RWPE1 (cell line): ENCODE data around the gene CCDC6.

ENCODE experiments used
- CTCF ChIA-PET: fragments of 350-600 bp; sonication (Branson Sonifier 250); formaldehyde crosslinking; extraction: SDS; loops from one replicate; lab custom pipeline; 2021; lab: Yijun Ruan, JAX
- POLR2A ChIA-PET: fragments of 400-600 bp; formaldehyde crosslinking; extraction: SDS; loops from one replicate; lab custom pipeline; 2020; ENCODE audit warnings: antibody characterized with exemption; ENCODE audit not compliant: low non-redundant PET; lab: Yijun Ruan, JAX
- DNase-seq: peaks from one replicate; pipeline ENCODE4 v3.0.0; 2012; ENCODE audit warnings: low spot score
- H3K27ac ChIP-seq: fragments of 450-650 bp; 2 replicates; pipeline ENCODE4 v1.5.1; 2017
- CTCF ChIP-seq: fragments of 450-650 bp; conservative IDR thresholded peaks from 2 replicates; pipeline ENCODE4 v1.5.1; 2017; ENCODE audit warnings: low read depth, mild to moderate bottlenecking

CCDC6 gene

GRCh38 chr10:59854571-59854970, 51.8 kb downstream of the CCDC6 start:
- ChIA-PET CTCF (no interaction called here), POLR2A (no interaction called here)
- H3K27ac ChIP-seq: no peak overlapping the region

GRCh38 chr10:59852670-59853069, 53.7 kb downstream of the CCDC6 start:
- TF ChIP-seq CTCF: no peak
- H3K27ac ChIP-seq: no peak overlapping the region
- no peak for DNase-seq
- POLR2A ChIA-PET: no interaction called here
- CTCF ChIA-PET: no interaction called here

More at GRCh38 chr10:59854571-59854970, 51.8 kb downstream of the CCDC6 start:
- TF ChIP-seq CTCF: no peak
- no peak for DNase-seq

GRCh38 chr10:59851864-59852263, 54.5 kb downstream of the CCDC6 start:
- POLR2A ChIA-PET: no interaction called here
- H3K27ac ChIP-seq: no peak overlapping the region
- CTCF ChIA-PET: interaction anchor here (0.5 kb wide), 1 partner anchor 12 kb away, joined by 5 read pairs; no protein-coding TSS in a partner anchor
- no peak for TF ChIP-seq CTCF
- no peak for DNase-seq

GRCh38 chr10:59847888-59848287, 58.5 kb downstream of the CCDC6 start:
- ChIA-PET CTCF (interaction anchor here (0.6 kb wide), 1 partner anchor 60 kb away, joined by 3 read pairs; no protein-coding TSS in a partner anchor), POLR2A (no interaction called here)
- no peak for TF ChIP-seq CTCF
- H3K27ac ChIP-seq: no peak overlapping the region
- DNase-seq: no peak

- DNase-seq: no peak
- POLR2A ChIA-PET: no interaction called here
- CTCF ChIA-PET: interaction anchor here (0.6 to 1.0 kb wide), 2 partner anchors 59 to 61 kb away, joined by 3 to 4 read pairs; partner anchors contain the start of gene CCDC6
- H3K27ac ChIP-seq: no peak overlapping the region
- no peak for TF ChIP-seq CTCF
Measured at GRCh38 chr10:59847326-59847725, 59.0 kb downstream of the CCDC6 start.

GRCh38 chr10:59844436-59844835, 61.9 kb downstream of the CCDC6 start:
- no peak for TF ChIP-seq CTCF
- no peak for DNase-seq
- ChIA-PET POLR2A (no interaction called here), CTCF (interaction anchor here (0.6 kb wide), 4 partner anchors 121 to 585 kb away, joined by 3 to 6 read pairs (median 4); no protein-coding TSS in a partner anchor)
- H3K27ac ChIP-seq: no peak overlapping the region
